ENCODE results near the gene OAS2.
A peak's percentile ranks its signal among the peaks of the same experiment; 100 is the strongest.

The OAS2 gene

GRCh38 chr12:112978163-112979040 lies at the start of gene OAS2:
OAS2 (plus strand) TSS chr12:112978519; CDS start chr12:112978609, 90 bp downstream.
- no peak within 1 kb of the TSS for H3K4me3 ChIP-seq (replicated peaks; ENCODE audit: low read depth, low read length)
- TF ChIP-seq, protein P1, sequence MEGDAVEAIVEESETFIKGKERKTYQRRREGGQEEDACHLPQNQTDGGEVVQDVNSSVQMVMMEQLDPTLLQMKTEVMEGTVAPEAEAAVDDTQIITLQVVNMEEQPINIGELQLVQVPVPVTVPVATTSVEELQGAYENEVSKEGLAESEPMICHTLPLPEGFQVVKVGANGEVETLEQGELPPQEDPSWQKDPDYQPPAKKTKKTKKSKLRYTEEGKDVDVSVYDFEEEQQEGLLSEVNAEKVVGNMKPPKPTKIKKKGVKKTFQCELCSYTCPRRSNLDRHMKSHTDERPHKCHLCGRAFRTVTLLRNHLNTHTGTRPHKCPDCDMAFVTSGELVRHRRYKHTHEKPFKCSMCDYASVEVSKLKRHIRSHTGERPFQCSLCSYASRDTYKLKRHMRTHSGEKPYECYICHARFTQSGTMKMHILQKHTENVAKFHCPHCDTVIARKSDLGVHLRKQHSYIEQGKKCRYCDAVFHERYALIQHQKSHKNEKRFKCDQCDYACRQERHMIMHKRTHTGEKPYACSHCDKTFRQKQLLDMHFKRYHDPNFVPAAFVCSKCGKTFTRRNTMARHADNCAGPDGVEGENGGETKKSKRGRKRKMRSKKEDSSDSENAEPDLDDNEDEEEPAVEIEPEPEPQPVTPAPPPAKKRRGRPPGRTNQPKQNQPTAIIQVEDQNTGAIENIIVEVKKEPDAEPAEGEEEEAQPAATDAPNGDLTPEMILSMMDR (IDR thresholded peaks at IDR 0.05; ENCODE audit: low read length, missing control alignments): no peak
- DNase-seq (ENCODE audit: low read depth): peak; percentile 53

DNA sequence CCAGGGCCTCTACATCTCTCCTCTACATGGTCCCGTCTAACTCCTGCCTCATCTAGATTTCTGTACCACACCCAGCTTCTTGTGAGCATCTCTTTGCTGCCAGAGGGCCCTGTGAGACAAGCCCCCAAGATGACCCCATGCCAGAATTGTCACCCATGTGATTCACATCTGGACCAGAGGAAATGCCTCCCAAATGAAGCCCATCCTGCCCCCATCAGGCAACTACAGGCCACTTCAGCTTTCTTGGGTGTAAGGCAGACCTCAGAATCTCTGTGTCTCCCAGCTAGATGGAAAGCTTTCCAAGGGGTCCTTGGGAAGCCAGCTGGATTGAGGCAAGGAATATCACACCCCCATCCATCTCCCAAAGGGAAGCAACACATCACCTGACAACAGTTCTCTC lies 49.3 kb upstream of the OAS2 start:
- DNase-seq (ENCODE audit: low read depth): no peak
- TF ChIP-seq, protein P1 (IDR thresholded peaks at IDR 0.05; ENCODE audit: low read length, missing control alignments): no peak
- H3K4me3 ChIP-seq (replicated peaks; ENCODE audit: low read depth, low read length): no peak overlapping the region

GRCh38 chr12:112929715-112930114 lies 48.6 kb upstream of the OAS2 start:
- TF ChIP-seq, protein P1 (IDR thresholded peaks at IDR 0.05; ENCODE audit: low read length, missing control alignments): no peak
- H3K4me3 ChIP-seq (replicated peaks; ENCODE audit: low read depth, low read length): no peak overlapping the region
- DNase-seq (ENCODE audit: low read depth): no peak

DNA sequence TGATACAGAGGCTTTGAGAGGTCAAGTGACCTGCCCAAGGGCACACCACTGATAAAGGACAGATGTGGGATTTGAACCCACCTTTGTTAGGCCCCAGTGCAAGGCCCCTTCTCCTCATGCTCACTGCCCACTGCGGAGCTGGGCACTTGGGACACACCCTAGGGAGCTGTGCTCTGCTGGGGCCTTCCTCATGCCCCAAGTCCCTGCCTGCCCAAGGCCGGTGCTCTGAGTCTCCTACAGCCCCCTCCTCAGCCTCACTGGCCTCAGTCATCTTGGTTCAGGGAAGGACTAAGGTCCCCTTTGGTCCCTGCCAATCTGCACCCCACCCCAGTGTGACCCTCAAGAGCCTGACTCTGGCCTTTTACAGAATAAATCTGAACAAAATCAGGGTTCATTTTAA lies 48.0 kb upstream of the OAS2 start:
- TF ChIP-seq, protein P1 (IDR thresholded peaks at IDR 0.05; ENCODE audit: low read length, missing control alignments): no peak
- H3K4me3 ChIP-seq (replicated peaks; ENCODE audit: low read depth, low read length): no peak overlapping the region
- DNase-seq (ENCODE audit: low read depth): no peak

DNA sequence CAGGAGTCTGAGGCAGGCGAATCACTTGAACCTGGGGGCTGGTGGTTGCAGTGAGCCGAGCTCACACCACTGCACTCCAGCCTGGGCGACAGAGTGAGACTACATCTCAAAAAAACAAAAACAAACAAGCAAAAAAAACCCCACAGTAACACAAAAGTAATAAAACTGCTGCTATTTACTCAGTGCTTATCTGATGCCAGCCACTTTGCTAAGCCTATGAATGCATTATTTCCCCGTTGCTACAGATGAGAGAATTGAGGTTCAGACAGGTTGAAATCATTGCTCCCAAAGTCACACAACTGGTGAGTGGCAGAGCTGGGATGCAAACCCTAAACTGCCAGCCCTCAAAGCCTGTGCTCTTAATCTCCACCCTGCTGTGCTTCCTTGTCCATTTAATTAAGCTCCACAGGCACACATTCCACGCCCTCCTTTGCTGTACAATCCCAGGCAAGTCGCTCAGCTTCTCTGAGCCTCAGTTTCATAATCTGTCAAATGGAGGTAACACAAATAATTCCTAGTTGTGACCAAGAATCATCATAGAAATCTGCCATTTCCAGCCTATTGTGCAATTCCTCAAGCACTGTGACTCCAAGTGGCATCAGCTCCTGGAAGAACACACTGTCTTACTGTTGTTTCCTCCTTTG lies 45.7 kb upstream of the OAS2 start:
- TF ChIP-seq, protein P1 (IDR thresholded peaks at IDR 0.05; ENCODE audit: low read length, missing control alignments): no peak
- H3K4me3 ChIP-seq (replicated peaks; ENCODE audit: low read depth, low read length): no peak overlapping the region
- no peak for DNase-seq (ENCODE audit: low read depth)

- TF ChIP-seq, protein P1 (IDR thresholded peaks at IDR 0.05; ENCODE audit: low read length, missing control alignments): no peak
- no peak overlapping the region for H3K4me3 ChIP-seq (replicated peaks; ENCODE audit: low read depth, low read length)
- no peak for DNase-seq (ENCODE audit: low read depth)
Observed at GRCh38 chr12:112933129-112933505, 45.2 kb upstream of the OAS2 start.

Measured in fibroblast of pulmonary artery (primary cell).